ENCODE measurements around the gene ABTB1. TPM values are rescaled to one million over a fixed set of nuclear protein-coding genes. Genes with fewer than 3 reads are reported as not detected.

ABTB1 gene
- total and polyA plus RNA-seq, 9 of the 15 experiments (the other 6 are each of a cell fraction or from before 2014, with no cell fraction given): 0.04 to 2.3 (median 0.55) TPM; not detected in 1

GRCh38 chr3:127718916-127719290, 46.2 kb downstream of the ABTB1 start:
- H3K36me3 ChIP-seq (ENCODE audit: control insufficient read depth, insufficient read depth, low read length): no peaks in the 10 kb centered on the region
- ChIA-PET CTCF (ENCODE audit: low intra/inter-chr PET ratio) (no interaction called here), POLR2A (no interaction called here)
- H3K79me2 ChIP-seq (ENCODE audit: control insufficient read depth, insufficient read depth, low read length): no peaks in the 10 kb centered on the region
- 0% methylated on average over 1 of the region's 3 CpGs for WGBS (ENCODE audit: insufficient coverage, low coverage, missing lambda C conversion rate)
- no peaks in the 10 kb centered on the region for H3K4me1 ChIP-seq (replicated peaks in 1 of 2; ENCODE audit: control insufficient read depth in 2 of 2, insufficient read depth in 2 of 2, low read length in 2 of 2)
- no peaks in the 10 kb centered on the region for H3K9me1 ChIP-seq (ENCODE audit: control insufficient read depth, insufficient read depth, low read length)
- BruUV-seq (replicated peaks): no TSS peak
- FAIRE-seq (no peak), ATAC-seq (no peak), DNase-seq (ENCODE audit: extremely low read depth in 1 of 4, low spot score in 3 of 4) (no peak)
- intact Hi-C loops (cut with micrococcal nuclease) (no loop called here), in situ Hi-C loops (cut with MboI) (no loop called here)
- H3K27me3 ChIP-seq (ENCODE audit: control insufficient read depth in 2 of 2, insufficient read depth in 2 of 2, low read length in 2 of 2): peaks cover 31 to 69% of the 10 kb centered on the region in 2 experiments
- H3K4me2 ChIP-seq (ENCODE audit: insufficient read depth, low read length): no peak overlapping the region
- H3K27ac ChIP-seq (ENCODE audit: extremely low read depth, low read depth, low read length): no peak overlapping the region
- H4K20me1 ChIP-seq (replicated peaks; ENCODE audit: control insufficient read depth, insufficient read depth, low read length): no peaks in the 10 kb centered on the region
- no peak overlapping the region for H3K9ac ChIP-seq (ENCODE audit: insufficient read depth in 1 of 2, low read depth in 2 of 2, low read length in 2 of 2)
- TF ChIP-seq ZNF766 (CRISPR knock-in tag; conservative IDR thresholded peaks at IDR 0.05): no peak
- no peak for TF ChIP-seq ILK (tag; IDR thresholded peaks at IDR 0.05; ENCODE audit: borderline replicate concordance, low read depth)
- TF ChIP-seq MCM7 (IDR thresholded peaks at IDR 0.05): no peak
- TF ChIP-seq MAX (CRISPR knock-in tag; IDR thresholded peaks at IDR 0.05): no peak
- no peak for TF ChIP-seq TCF7L2 (IDR thresholded peaks at IDR 0.05; ENCODE audit: low read depth, low read length)
- no peak for TF ChIP-seq MED1 (CRISPR knock-in tag; IDR thresholded peaks at IDR 0.05; ENCODE audit: borderline replicate concordance)
- no peak for TF ChIP-seq ZBTB2 (IDR thresholded peaks at IDR 0.05)
- no peak for TF ChIP-seq L3MBTL2 (IDR thresholded peaks at IDR 0.05)
- TF ChIP-seq NR1H2 (CRISPR knock-in tag; IDR thresholded peaks at IDR 0.05): no peak
- no peak for TF ChIP-seq KLF13 (tag; IDR thresholded peaks at IDR 0.05; ENCODE audit: borderline replicate concordance, low read depth)
- no peak for TF ChIP-seq E2F6 (IDR thresholded peaks at IDR 0.05; ENCODE audit: borderline replicate concordance in 1 of 2, extremely low read depth in 1 of 2, insufficient read depth in 1 of 2, insufficient read length in 1 of 2, low read depth in 1 of 2, low read length in 1 of 2, poor library complexity in 1 of 2, severe bottlenecking in 1 of 2)
- TF ChIP-seq MCM2 (IDR thresholded peaks at IDR 0.05; ENCODE audit: low read depth): no peak
- TF ChIP-seq ZNF143 (CRISPR knock-in tag; IDR thresholded peaks at IDR 0.05): no peak
- no peak for TF ChIP-seq EHMT2 (IDR thresholded peaks at IDR 0.05)
- TF ChIP-seq HNRNPLL (IDR thresholded peaks at IDR 0.05; ENCODE audit: low read depth, low read length, poor library complexity, severe bottlenecking): no peak
- TF ChIP-seq TAF15 (IDR thresholded peaks at IDR 0.05; ENCODE audit: low read depth, low read length): no peak
- TF ChIP-seq NR0B1 (IDR thresholded peaks at IDR 0.05; ENCODE audit: partially characterized antibody): no peak
- TF ChIP-seq RCOR1 (IDR thresholded peaks at IDR 0.05; ENCODE audit: borderline replicate concordance in 1 of 2, low read depth in 2 of 2, low read length in 2 of 2): no peak
- TF ChIP-seq MECOM (CRISPR knock-in tag; IDR thresholded peaks at IDR 0.05): no peak
- TF ChIP-seq ZNF507 (tag; conservative IDR thresholded peaks at IDR 0.05): no peak
- H2AFZ ChIP-seq (ENCODE audit: low read depth, low read length): no peak overlapping the region
- no peak overlapping the region for H3K4me3 ChIP-seq
- H3K9me3 ChIP-seq (replicated peaks; ENCODE audit: control insufficient read depth, insufficient read depth, low read depth, low read length): no peaks in the 10 kb centered on the region

Data from K562 (cell line).